Caco-2 (cell line): ENCODE data around the gene CDK18. TPM values are rescaled to one million over a fixed set of nuclear protein-coding genes. Genes with fewer than 3 reads are reported as not detected.

Source experiments
- BruUV-seq: library from RNA; stranded (reverse); fragments of 400-500 nt; replicated peaks from 2 replicates; lab custom pipeline; 2021; lab: Mats Ljungman, UMichigan
- CTCF ChIA-PET: fragments of 300-600 bp; sonication (Branson Sonifier 250); formaldehyde crosslinking; loops from one replicate; lab custom pipeline; 2022; ENCODE audit warnings: antibody characterized with exemption; lab: Charles Lee
- POLR2A ChIA-PET: fragments of 300-600 bp; sonication (Branson Sonifier 250); formaldehyde crosslinking; loops from one replicate; lab custom pipeline; 2022; ENCODE audit warnings: antibody characterized with exemption; lab: Charles Lee
- DNase-seq, 2 experiments: peaks; one replicate each; pipeline versions ENCODE4 v3.0.0 to v3.0.0-alpha.2; 2020 to 2022
- H3K27me3 ChIP-seq: replicated peaks from 2 replicates; pipeline ENCODE4 v1.6.0; 2011; ENCODE audit warnings: low read length; ENCODE audit not compliant: control insufficient read depth, insufficient read depth
- H3K36me3 ChIP-seq: 2 replicates; pipeline ENCODE4 v1.5.1; 2011; ENCODE audit warnings: low read length; ENCODE audit not compliant: control insufficient read depth, insufficient read depth
- H3K4me1 ChIP-seq: fragments of 250-450 bp; sonication (Bioruptor Pico); 2 replicates; pipeline ENCODE4 v1.5.1; 2020; ENCODE audit warnings: mild to moderate bottlenecking
- H3K4me3 ChIP-seq: 2 replicates; pipeline ENCODE4 v1.5.1; 2011; ENCODE audit warnings: low read depth, mild to moderate bottlenecking, control low read depth, low read length
- H3K9me3 ChIP-seq: fragments of 250-450 bp; sonication (Bioruptor Pico); 2 replicates; pipeline ENCODE4 v1.5.1; 2020; ENCODE audit warnings: mild to moderate bottlenecking, moderate library complexity
- H3K27ac Mint-ChIP-seq: one replicate; pipeline ENCODE4 v1.8.0; 2022; ENCODE audit warnings: mixed read lengths; ENCODE audit not compliant: unreplicated experiment
- H3K27me3 Mint-ChIP-seq: one replicate; pipeline ENCODE4 v1.8.0; 2022; ENCODE audit warnings: mixed read lengths; ENCODE audit not compliant: insufficient read depth, unreplicated experiment
- H3K36me3 Mint-ChIP-seq: one replicate; pipeline ENCODE4 v1.8.0; 2022; ENCODE audit warnings: mild to moderate bottlenecking, mixed read lengths; ENCODE audit not compliant: insufficient read depth, unreplicated experiment
- H3K4me1 Mint-ChIP-seq: one replicate; pipeline ENCODE4 v1.8.0; 2022; ENCODE audit warnings: low read depth, mixed read lengths; ENCODE audit not compliant: unreplicated experiment
- H3K4me3 Mint-ChIP-seq: one replicate; pipeline ENCODE4 v1.8.0; 2022; ENCODE audit warnings: mild to moderate bottlenecking, moderate library complexity, mixed read lengths; ENCODE audit not compliant: unreplicated experiment
- H3K9me3 Mint-ChIP-seq: one replicate; pipeline ENCODE4 v1.8.0; 2022; ENCODE audit warnings: mixed read lengths; ENCODE audit not compliant: unreplicated experiment
- CTCF ChIP-seq, 2 experiments: fragments of 200-600 bp in 1 of 2; IDR thresholded peaks; 1 replicate in 1 of 2; 2 replicates in 1 of 2; pipeline versions ENCODE4 v1.5.1 to v1.8.0; 2011 to 2022; ENCODE audit warnings: antibody characterized with exemption in 1 of 2, control low read depth in 1 of 2, inconsistent platforms in 1 of 2, low read depth in 1 of 2, low read length in 1 of 2, mild to moderate bottlenecking in 1 of 2, moderate library complexity in 1 of 2; ENCODE audit not compliant: insufficient read depth in 1 of 2, severe bottlenecking in 1 of 2, unreplicated experiment in 1 of 2
- intact Hi-C: fragments of 100-400 bp; cut with micrococcal nuclease; formaldehyde crosslinking; loops from one replicate; pipeline ENCODE4 v1.10.0; 2022; ENCODE audit not compliant: unreplicated experiment
- total RNA-seq: library from RNA; stranded (reverse); gene quantifications from 2 replicates; pipeline ENCODE4 v1.2.3, GENCODE V29; 2022

The CDK18 gene
- total RNA-seq, 1 experiment from 2014 or later: 17.0 TPM

GRCh38 chr1:205473966-205474365 lies 30.5 kb upstream of the CDK18 start:
- BruUV-seq: no TSS peak
- peaks cover 9% of the 10 kb centered on the region for H3K9me3 Mint-ChIP-seq
- DNase-seq: no peak
- Histone ChIP-seq H3K9me3 (peaks cover 17% of the 10 kb centered on the region), H3K4me3 (no peak overlapping the region), H3K27me3 (no peaks in the 10 kb centered on the region), H3K4me1 (no peaks in the 10 kb centered on the region), H3K36me3 (no peaks in the 10 kb centered on the region)
- no peak overlapping the region for H3K27ac Mint-ChIP-seq
- CTCF ChIA-PET: no interaction called here
- H3K36me3 Mint-ChIP-seq: no peaks in the 10 kb centered on the region
- no peak overlapping the region for H3K4me3 Mint-ChIP-seq
- intact Hi-C loops: no loop called here
- peaks cover 19% of the 10 kb centered on the region for H3K27me3 Mint-ChIP-seq
- no peak for TF ChIP-seq CTCF (IDR thresholded peaks at IDR 0.05; ENCODE audit: insufficient read depth in 1 of 2, low read depth in 1 of 2, low read length in 1 of 2, severe bottlenecking in 1 of 2, unreplicated experiment in 1 of 2)
- H3K4me1 Mint-ChIP-seq: no peaks in the 10 kb centered on the region
- POLR2A ChIA-PET: no interaction called here

GRCh38 chr1:205474571-205474970 lies 29.9 kb upstream of the CDK18 start:
- ChIA-PET POLR2A (no interaction called here), CTCF (no interaction called here)
- DNase-seq: no peak
- no peak for TF ChIP-seq CTCF (IDR thresholded peaks at IDR 0.05; ENCODE audit: insufficient read depth in 1 of 2, low read depth in 1 of 2, low read length in 1 of 2, severe bottlenecking in 1 of 2, unreplicated experiment in 1 of 2)
- BruUV-seq: no TSS peak
- intact Hi-C loops: no loop called here
- Mint-ChIP-seq H3K27me3 (peaks cover 15% of the 10 kb centered on the region), H3K27ac (no peak overlapping the region), H3K4me1 (no peaks in the 10 kb centered on the region), H3K9me3 (peaks cover 9% of the 10 kb centered on the region), H3K4me3 (no peak overlapping the region), H3K36me3 (no peaks in the 10 kb centered on the region)
- Histone ChIP-seq H3K9me3 (peaks cover 17% of the 10 kb centered on the region), H3K27me3 (no peaks in the 10 kb centered on the region), H3K36me3 (no peaks in the 10 kb centered on the region), H3K4me1 (no peaks in the 10 kb centered on the region), H3K4me3 (no peak overlapping the region)

- intact Hi-C loops: no loop called here
- Histone ChIP-seq H3K4me1 (no peaks in the 10 kb centered on the region), H3K4me3 (no peak overlapping the region), H3K27me3 (0 out of 2 replicates have a peak, but pooled peaks cover 1% of the 10 kb centered on the region), H3K9me3 (peaks cover 17% of the 10 kb centered on the region), H3K36me3 (no peaks in the 10 kb centered on the region)
- Mint-ChIP-seq H3K36me3 (no peaks in the 10 kb centered on the region), H3K27ac (no peak overlapping the region), H3K4me3 (no peak overlapping the region), H3K27me3 (peaks cover 16% of the 10 kb centered on the region), H3K4me1 (no peaks in the 10 kb centered on the region), H3K9me3 (peaks cover 9% of the 10 kb centered on the region)
- no peak for TF ChIP-seq CTCF (IDR thresholded peaks at IDR 0.05; ENCODE audit: insufficient read depth in 1 of 2, low read depth in 1 of 2, low read length in 1 of 2, severe bottlenecking in 1 of 2, unreplicated experiment in 1 of 2)
- BruUV-seq: no TSS peak
- DNase-seq: no peak
- ChIA-PET POLR2A (no interaction called here), CTCF (interaction anchor here (1.2 kb wide), 1 partner anchor 10 kb away, joined by 5 read pairs; no protein-coding TSS in a partner anchor)
These were observed 28.6 kb upstream of the CDK18 start for GRCh38 chr1:205475855-205476254.
